WTC11 (cell line): ENCODE data around the gene CCL8. TPM values are rescaled to one million over a fixed set of nuclear protein-coding genes. Genes with fewer than 3 reads are reported as not detected.

ENCODE experiments used
- ATAC-seq: fragments of 200-7000 bp; cut with Tn5 transposase; 2 replicates; pipeline ENCODE4 v1.10.0; 2021; ENCODE audit warnings: mild to moderate bottlenecking, moderate library complexity
- CTCF ChIA-PET: fragments of 300-600 bp; sonication (Branson Sonifier 250); formaldehyde crosslinking; loops from one replicate; lab custom pipeline; 2021; ENCODE audit warnings: antibody characterized with exemption; lab: Charles Lee
- POLR2A ChIA-PET: fragments of 350-600 bp; sonication (Branson Sonifier 250); formaldehyde crosslinking; loops from one replicate; lab custom pipeline; 2021; ENCODE audit warnings: antibody characterized with exemption; lab: Charles Lee
- DNase-seq: peaks from one replicate; pipeline ENCODE4 v3.0.0; 2021; ENCODE audit warnings: low spot score
- H3K27ac Mint-ChIP-seq: 2 replicates; pipeline ENCODE4 v1.8.0; 2021; ENCODE audit warnings: mixed read lengths
- H3K27me3 Mint-ChIP-seq: 2 replicates; pipeline ENCODE4 v1.8.0; 2021; ENCODE audit warnings: low read depth, mild to moderate bottlenecking, moderate library complexity, mixed read lengths
- H3K36me3 Mint-ChIP-seq: 2 replicates; pipeline ENCODE4 v1.8.0; 2021; ENCODE audit warnings: mixed read lengths
- H3K4me1 Mint-ChIP-seq: 2 replicates; pipeline ENCODE4 v1.8.0; 2022; ENCODE audit warnings: mixed read lengths
- H3K4me3 Mint-ChIP-seq: 2 replicates; pipeline ENCODE4 v1.8.0; 2021; ENCODE audit warnings: mild to moderate bottlenecking, moderate library complexity, mixed read lengths
- H3K9me3 Mint-ChIP-seq: 2 replicates; pipeline ENCODE4 v1.8.0; 2021; ENCODE audit warnings: mixed read lengths
- CBFB ChIP-seq: sonication (generic); formaldehyde crosslinking; IDR thresholded peaks from 2 replicates; pipeline ENCODE4 v1.8.1; 2022; ENCODE audit warnings: mild to moderate bottlenecking, low read depth, missing genetic modification reagents
- CREB1 ChIP-seq: sonication (generic); formaldehyde crosslinking; IDR thresholded peaks from 2 replicates; pipeline ENCODE4 v1.8.0; 2023; ENCODE audit warnings: mild to moderate bottlenecking, missing genetic modification reagents
- GRHL2 ChIP-seq: fragments of 250-450 bp; sonication (Bioruptor Pico); IDR thresholded peaks from 2 replicates; pipeline ENCODE4 v1.8.0; 2022; ENCODE audit warnings: mild to moderate bottlenecking, moderate library complexity; ENCODE audit not compliant: insufficient replicate concordance, severe bottlenecking
- JAZF1 ChIP-seq: fragments of 250-450 bp; sonication (Bioruptor Pico); IDR thresholded peaks from 2 replicates; pipeline ENCODE4 v1.9.0; 2021; ENCODE audit warnings: moderate library complexity, mild to moderate bottlenecking, inconsistent platforms
- NFE2L1 ChIP-seq: sonication (generic); formaldehyde crosslinking; IDR thresholded peaks from 2 replicates; pipeline ENCODE4 v1.8.1; 2023; ENCODE audit warnings: missing genetic modification reagents
- RORB ChIP-seq: fragments of 250-450 bp; sonication (Bioruptor Pico); IDR thresholded peaks from 2 replicates; pipeline ENCODE4 v1.9.0; 2021; ENCODE audit warnings: mild to moderate bottlenecking
- SMAD3 ChIP-seq: sonication (generic); formaldehyde crosslinking; IDR thresholded peaks from 2 replicates; pipeline ENCODE4 v1.8.0; 2022; ENCODE audit warnings: missing genetic modification reagents, mild to moderate bottlenecking, borderline replicate concordance
- SOX15 ChIP-seq: fragments of 250-450 bp; sonication (Bioruptor Pico); IDR thresholded peaks from 2 replicates; pipeline ENCODE4 v1.9.0; 2021; ENCODE audit warnings: mild to moderate bottlenecking
- TEAD1 ChIP-seq: sonication (generic); formaldehyde crosslinking; IDR thresholded peaks from 2 replicates; pipeline ENCODE4 v1.8.0; 2022; ENCODE audit warnings: mild to moderate bottlenecking, missing genetic modification reagents
- ZNF138 ChIP-seq: sonication (generic); formaldehyde crosslinking; conservative IDR thresholded peaks from 2 replicates; pipeline ENCODE4 v1.8.1; 2022; ENCODE audit warnings: mild to moderate bottlenecking, moderate library complexity, missing genetic modification reagents
- ZNF219 ChIP-seq: sonication (generic); formaldehyde crosslinking; IDR thresholded peaks from 2 replicates; pipeline ENCODE4 v1.8.0; 2023; ENCODE audit warnings: missing genetic modification reagents, mild to moderate bottlenecking, borderline replicate concordance
- ZNF317 ChIP-seq: sonication (generic); formaldehyde crosslinking; IDR thresholded peaks from 2 replicates; pipeline ENCODE4 v1.8.1; 2023; ENCODE audit warnings: low read depth, mild to moderate bottlenecking, moderate library complexity, missing genetic modification reagents, borderline replicate concordance
- ZNF423 ChIP-seq: fragments of 250-450 bp; sonication (Bioruptor Pico); IDR thresholded peaks from 2 replicates; pipeline ENCODE4 v2.1.2; 2022; ENCODE audit warnings: mild to moderate bottlenecking, moderate library complexity
- total RNA-seq: library from RNA; stranded (reverse); gene quantifications from 3 replicates; pipeline ENCODE4 v1.2.3, GENCODE V29; 2021
- TF ChIP-seq, protein P1 (sequence below): sonication (generic); formaldehyde crosslinking; conservative IDR thresholded peaks from 2 replicates; pipeline ENCODE4 v1.8.1; 2022; ENCODE audit warnings: mild to moderate bottlenecking, missing genetic modification reagents
- TF ChIP-seq, protein P2 (sequence below): sonication (generic); formaldehyde crosslinking; IDR thresholded peaks from 2 replicates; pipeline ENCODE4 v1.8.0; 2023; ENCODE audit warnings: missing genetic modification reagents, mild to moderate bottlenecking, borderline replicate concordance
- TF ChIP-seq, protein P3 (sequence below): sonication (generic); formaldehyde crosslinking; IDR thresholded peaks from 2 replicates; pipeline ENCODE4 v1.8.0; 2023; ENCODE audit warnings: missing genetic modification reagents
- TF ChIP-seq, protein P4 (sequence below): sonication (generic); formaldehyde crosslinking; IDR thresholded peaks from 2 replicates; pipeline ENCODE4 v1.8.1; 2023; ENCODE audit warnings: mild to moderate bottlenecking, missing genetic modification reagents

The CCL8 gene
- total RNA-seq, 1 experiment from 2014 or later = not detected

DNA sequence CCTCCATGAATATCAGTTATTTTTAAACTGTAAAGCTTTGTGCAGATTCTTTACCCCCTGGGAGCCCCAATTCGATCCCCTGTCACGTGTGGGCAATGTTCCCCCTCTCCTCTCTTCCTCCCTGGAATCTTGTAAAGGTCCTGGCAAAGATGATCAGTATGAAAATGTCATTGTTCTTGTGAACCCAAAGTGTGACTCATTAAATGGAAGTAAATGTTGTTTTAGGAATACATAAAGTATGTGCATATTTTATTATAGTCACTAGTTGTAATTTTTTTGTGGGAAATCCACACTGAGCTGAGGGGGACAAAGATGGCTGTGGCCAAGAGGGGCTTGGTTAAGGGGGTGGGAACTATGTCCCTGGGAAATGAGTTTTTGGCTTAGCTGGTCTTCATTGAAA is 31.4 kb upstream of the CCL8 start:
- ATAC-seq (no peak), DNase-seq (no peak)
- Mint-ChIP-seq H3K27ac (no peak overlapping the region), H3K9me3 (no peaks in the 10 kb centered on the region), H3K4me1 (no peaks in the 10 kb centered on the region), H3K4me3 (no peak overlapping the region), H3K27me3 (peaks cover 24% of the 10 kb centered on the region), H3K36me3 (no peaks in the 10 kb centered on the region)
- TF ChIP-seq SOX15 (CRISPR knock-in tag) (no peak), ZNF423 (CRISPR knock-in tag) (no peak), SMAD3 (no peak), ZNF317 (no peak), GRHL2 (no peak), CBFB (CRISPR knock-in tag) (no peak), ZNF138 (CRISPR knock-in tag) (no peak), TEAD1 (CRISPR knock-in tag) (no peak), NFE2L1 (CRISPR knock-in tag) (no peak), CREB1 (CRISPR knock-in tag) (no peak), ZNF219 (CRISPR knock-in tag) (no peak), JAZF1 (CRISPR knock-in tag) (no peak)
- TF ChIP-seq, protein P1, sequence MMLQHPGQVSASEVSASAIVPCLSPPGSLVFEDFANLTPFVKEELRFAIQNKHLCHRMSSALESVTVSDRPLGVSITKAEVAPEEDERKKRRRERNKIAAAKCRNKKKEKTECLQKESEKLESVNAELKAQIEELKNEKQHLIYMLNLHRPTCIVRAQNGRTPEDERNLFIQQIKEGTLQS (CRISPR knock-in tag) = no peak
- TF ChIP-seq, protein P2, sequence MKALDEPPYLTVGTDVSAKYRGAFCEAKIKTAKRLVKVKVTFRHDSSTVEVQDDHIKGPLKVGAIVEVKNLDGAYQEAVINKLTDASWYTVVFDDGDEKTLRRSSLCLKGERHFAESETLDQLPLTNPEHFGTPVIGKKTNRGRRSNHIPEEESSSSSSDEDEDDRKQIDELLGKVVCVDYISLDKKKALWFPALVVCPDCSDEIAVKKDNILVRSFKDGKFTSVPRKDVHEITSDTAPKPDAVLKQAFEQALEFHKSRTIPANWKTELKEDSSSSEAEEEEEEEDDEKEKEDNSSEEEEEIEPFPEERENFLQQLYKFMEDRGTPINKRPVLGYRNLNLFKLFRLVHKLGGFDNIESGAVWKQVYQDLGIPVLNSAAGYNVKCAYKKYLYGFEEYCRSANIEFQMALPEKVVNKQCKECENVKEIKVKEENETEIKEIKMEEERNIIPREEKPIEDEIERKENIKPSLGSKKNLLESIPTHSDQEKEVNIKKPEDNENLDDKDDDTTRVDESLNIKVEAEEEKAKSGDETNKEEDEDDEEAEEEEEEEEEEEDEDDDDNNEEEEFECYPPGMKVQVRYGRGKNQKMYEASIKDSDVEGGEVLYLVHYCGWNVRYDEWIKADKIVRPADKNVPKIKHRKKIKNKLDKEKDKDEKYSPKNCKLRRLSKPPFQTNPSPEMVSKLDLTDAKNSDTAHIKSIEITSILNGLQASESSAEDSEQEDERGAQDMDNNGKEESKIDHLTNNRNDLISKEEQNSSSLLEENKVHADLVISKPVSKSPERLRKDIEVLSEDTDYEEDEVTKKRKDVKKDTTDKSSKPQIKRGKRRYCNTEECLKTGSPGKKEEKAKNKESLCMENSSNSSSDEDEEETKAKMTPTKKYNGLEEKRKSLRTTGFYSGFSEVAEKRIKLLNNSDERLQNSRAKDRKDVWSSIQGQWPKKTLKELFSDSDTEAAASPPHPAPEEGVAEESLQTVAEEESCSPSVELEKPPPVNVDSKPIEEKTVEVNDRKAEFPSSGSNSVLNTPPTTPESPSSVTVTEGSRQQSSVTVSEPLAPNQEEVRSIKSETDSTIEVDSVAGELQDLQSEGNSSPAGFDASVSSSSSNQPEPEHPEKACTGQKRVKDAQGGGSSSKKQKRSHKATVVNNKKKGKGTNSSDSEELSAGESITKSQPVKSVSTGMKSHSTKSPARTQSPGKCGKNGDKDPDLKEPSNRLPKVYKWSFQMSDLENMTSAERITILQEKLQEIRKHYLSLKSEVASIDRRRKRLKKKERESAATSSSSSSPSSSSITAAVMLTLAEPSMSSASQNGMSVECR (CRISPR knock-in tag) = no peak
- ChIA-PET CTCF (no interaction called here), POLR2A (no interaction called here)

DNA sequence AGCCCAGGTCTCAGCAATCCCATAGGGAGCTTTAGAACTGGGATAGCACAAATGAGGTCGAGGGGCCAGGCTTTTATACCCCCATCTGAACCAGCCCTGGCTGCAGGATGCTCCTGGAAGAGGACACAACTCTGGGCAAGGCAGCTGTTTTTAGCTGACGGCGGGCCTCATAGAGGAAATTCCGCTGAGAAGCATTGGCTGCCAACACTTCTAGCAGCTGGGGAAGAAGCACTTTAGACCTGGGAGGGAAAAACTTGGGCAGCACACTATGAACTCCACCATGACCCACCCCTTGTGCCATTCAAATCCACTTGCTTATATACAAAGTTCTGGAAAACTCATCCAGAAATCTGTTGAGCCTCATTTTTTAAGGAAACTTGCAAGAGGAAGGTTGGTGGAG is 28.6 kb upstream of the CCL8 start:
- no peaks in the 10 kb centered on the region for H3K9me3 Mint-ChIP-seq
- H3K36me3 Mint-ChIP-seq = no peaks in the 10 kb centered on the region
- DNase-seq (no peak), ATAC-seq (no peak)
- H3K4me1 Mint-ChIP-seq = no peaks in the 10 kb centered on the region
- peaks cover 12% of the 10 kb centered on the region for H3K27me3 Mint-ChIP-seq
- no peak overlapping the region for H3K4me3 Mint-ChIP-seq
- POLR2A ChIA-PET = no interaction called here
- CTCF ChIA-PET = interaction anchor here (0.5 to 2.4 kb wide), 2 partner anchors 71 to 1088 kb away, joined by 3 to 5 read pairs; no protein-coding TSS in a partner anchor
- H3K27ac Mint-ChIP-seq = no peak overlapping the region
- TF ChIP-seq RORB (CRISPR knock-in tag) = no peak
- TF ChIP-seq, protein P3, sequence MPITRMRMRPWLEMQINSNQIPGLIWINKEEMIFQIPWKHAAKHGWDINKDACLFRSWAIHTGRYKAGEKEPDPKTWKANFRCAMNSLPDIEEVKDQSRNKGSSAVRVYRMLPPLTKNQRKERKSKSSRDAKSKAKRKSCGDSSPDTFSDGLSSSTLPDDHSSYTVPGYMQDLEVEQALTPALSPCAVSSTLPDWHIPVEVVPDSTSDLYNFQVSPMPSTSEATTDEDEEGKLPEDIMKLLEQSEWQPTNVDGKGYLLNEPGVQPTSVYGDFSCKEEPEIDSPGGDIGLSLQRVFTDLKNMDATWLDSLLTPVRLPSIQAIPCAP (CRISPR knock-in tag) = no peak
- no peak for TF ChIP-seq TEAD1 (CRISPR knock-in tag)
- TF ChIP-seq, protein P4, sequence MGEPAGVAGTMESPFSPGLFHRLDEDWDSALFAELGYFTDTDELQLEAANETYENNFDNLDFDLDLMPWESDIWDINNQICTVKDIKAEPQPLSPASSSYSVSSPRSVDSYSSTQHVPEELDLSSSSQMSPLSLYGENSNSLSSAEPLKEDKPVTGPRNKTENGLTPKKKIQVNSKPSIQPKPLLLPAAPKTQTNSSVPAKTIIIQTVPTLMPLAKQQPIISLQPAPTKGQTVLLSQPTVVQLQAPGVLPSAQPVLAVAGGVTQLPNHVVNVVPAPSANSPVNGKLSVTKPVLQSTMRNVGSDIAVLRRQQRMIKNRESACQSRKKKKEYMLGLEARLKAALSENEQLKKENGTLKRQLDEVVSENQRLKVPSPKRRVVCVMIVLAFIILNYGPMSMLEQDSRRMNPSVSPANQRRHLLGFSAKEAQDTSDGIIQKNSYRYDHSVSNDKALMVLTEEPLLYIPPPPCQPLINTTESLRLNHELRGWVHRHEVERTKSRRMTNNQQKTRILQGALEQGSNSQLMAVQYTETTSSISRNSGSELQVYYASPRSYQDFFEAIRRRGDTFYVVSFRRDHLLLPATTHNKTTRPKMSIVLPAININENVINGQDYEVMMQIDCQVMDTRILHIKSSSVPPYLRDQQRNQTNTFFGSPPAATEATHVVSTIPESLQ (CRISPR knock-in tag) = no peak
